Measurements from ENCODE around the gene MRPS15.

The MRPS15 gene

GRCh38 chr1:36450270-36450918 is 13.8 kb downstream of the MRPS15 start, which contains the start of gene OSCP1 (continued):
- TF ChIP-seq SP3 (tag by site-specific recombination; IDR thresholded peaks at IDR 0.05) (peak; percentile 65), ZNF266 (tag by site-specific recombination; IDR thresholded peaks at IDR 0.05; ENCODE audit: low read depth) (no peak), KLF10 (tag by site-specific recombination; IDR thresholded peaks at IDR 0.05) (peak; percentile 91), SP2 (tag by site-specific recombination; IDR thresholded peaks at IDR 0.05) (peak; percentile 93), ZNF600 (tag by site-specific recombination; IDR thresholded peaks at IDR 0.05) (peak; percentile 95), ZNF704 (tag by site-specific recombination; IDR thresholded peaks at IDR 0.05) (no peak; the same call in 1 of the 2 replicates), ZNF747 (tag by site-specific recombination; IDR thresholded peaks at IDR 0.05) (no peak), ZNF585B (tag by site-specific recombination; IDR thresholded peaks at IDR 0.05) (no peak), ZBTB48 (tag by site-specific recombination; IDR thresholded peaks at IDR 0.05) (peak; percentile 56; the same call in 1 of the 2 replicates), ZNF677 (tag by site-specific recombination; IDR thresholded peaks at IDR 0.05) (no peak), ZBTB10 (tag by site-specific recombination; IDR thresholded peaks at IDR 0.05) (no peak), ZNF530 (tag by site-specific recombination; IDR thresholded peaks at IDR 0.05; ENCODE audit: low read depth) (no peak), AEBP2 (tag by site-specific recombination; IDR thresholded peaks at IDR 0.05; ENCODE audit: borderline replicate concordance) (no peak), ZNF777 (tag by site-specific recombination; IDR thresholded peaks at IDR 0.05; ENCODE audit: borderline replicate concordance) (no peak), ZNF664 (tag by site-specific recombination; IDR thresholded peaks at IDR 0.05) (no peak), ZBTB17 (tag by site-specific recombination; IDR thresholded peaks at IDR 0.05) (peak; percentile 68), ZNF133 (tag by site-specific recombination; IDR thresholded peaks at IDR 0.05) (no peak), ZNF449 (tag by site-specific recombination; IDR thresholded peaks at IDR 0.05) (peak; percentile 98), ZNF548 (tag by site-specific recombination; IDR thresholded peaks at IDR 0.05) (no peak)
- TF ChIP-seq, protein P1, sequence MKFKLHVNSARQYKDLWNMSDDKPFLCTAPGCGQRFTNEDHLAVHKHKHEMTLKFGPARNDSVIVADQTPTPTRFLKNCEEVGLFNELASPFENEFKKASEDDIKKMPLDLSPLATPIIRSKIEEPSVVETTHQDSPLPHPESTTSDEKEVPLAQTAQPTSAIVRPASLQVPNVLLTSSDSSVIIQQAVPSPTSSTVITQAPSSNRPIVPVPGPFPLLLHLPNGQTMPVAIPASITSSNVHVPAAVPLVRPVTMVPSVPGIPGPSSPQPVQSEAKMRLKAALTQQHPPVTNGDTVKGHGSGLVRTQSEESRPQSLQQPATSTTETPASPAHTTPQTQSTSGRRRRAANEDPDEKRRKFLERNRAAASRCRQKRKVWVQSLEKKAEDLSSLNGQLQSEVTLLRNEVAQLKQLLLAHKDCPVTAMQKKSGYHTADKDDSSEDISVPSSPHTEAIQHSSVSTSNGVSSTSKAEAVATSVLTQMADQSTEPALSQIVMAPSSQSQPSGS (tag by site-specific recombination; IDR thresholded peaks at IDR 0.05; ENCODE audit: low read depth) = no peak
- TF ChIP-seq, protein P2, sequence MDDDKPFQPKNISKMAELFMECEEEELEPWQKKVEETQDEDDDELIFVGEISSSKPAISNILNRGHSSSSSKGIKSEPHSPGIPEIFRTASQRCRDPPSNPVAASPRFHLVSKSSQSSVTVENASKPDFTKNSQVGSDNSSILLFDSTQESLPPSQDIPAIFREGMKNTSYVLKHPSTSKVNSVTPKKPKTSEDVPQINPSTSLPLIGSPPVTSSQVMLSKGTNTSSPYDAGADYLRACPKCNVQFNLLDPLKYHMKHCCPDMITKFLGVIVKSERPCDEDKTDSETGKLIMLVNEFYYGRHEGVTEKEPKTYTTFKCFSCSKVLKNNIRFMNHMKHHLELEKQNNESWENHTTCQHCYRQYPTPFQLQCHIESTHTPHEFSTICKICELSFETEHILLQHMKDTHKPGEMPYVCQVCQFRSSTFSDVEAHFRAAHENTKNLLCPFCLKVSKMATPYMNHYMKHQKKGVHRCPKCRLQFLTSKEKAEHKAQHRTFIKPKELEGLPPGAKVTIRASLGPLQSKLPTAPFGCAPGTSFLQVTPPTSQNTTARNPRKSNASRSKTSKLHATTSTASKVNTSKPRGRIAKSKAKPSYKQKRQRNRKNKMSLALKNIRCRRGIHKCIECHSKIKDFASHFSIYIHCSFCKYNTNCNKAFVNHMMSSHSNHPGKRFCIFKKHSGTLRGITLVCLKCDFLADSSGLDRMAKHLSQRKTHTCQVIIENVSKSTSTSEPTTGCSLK (tag by site-specific recombination; IDR thresholded peaks at IDR 0.05) = no peak
- TF ChIP-seq, protein P3, sequence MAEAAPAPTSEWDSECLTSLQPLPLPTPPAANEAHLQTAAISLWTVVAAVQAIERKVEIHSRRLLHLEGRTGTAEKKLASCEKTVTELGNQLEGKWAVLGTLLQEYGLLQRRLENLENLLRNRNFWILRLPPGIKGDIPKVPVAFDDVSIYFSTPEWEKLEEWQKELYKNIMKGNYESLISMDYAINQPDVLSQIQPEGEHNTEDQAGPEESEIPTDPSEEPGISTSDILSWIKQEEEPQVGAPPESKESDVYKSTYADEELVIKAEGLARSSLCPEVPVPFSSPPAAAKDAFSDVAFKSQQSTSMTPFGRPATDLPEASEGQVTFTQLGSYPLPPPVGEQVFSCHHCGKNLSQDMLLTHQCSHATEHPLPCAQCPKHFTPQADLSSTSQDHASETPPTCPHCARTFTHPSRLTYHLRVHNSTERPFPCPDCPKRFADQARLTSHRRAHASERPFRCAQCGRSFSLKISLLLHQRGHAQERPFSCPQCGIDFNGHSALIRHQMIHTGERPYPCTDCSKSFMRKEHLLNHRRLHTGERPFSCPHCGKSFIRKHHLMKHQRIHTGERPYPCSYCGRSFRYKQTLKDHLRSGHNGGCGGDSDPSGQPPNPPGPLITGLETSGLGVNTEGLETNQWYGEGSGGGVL (tag by site-specific recombination; IDR thresholded peaks at IDR 0.05) = no peak
- TF ChIP-seq, protein P4, sequence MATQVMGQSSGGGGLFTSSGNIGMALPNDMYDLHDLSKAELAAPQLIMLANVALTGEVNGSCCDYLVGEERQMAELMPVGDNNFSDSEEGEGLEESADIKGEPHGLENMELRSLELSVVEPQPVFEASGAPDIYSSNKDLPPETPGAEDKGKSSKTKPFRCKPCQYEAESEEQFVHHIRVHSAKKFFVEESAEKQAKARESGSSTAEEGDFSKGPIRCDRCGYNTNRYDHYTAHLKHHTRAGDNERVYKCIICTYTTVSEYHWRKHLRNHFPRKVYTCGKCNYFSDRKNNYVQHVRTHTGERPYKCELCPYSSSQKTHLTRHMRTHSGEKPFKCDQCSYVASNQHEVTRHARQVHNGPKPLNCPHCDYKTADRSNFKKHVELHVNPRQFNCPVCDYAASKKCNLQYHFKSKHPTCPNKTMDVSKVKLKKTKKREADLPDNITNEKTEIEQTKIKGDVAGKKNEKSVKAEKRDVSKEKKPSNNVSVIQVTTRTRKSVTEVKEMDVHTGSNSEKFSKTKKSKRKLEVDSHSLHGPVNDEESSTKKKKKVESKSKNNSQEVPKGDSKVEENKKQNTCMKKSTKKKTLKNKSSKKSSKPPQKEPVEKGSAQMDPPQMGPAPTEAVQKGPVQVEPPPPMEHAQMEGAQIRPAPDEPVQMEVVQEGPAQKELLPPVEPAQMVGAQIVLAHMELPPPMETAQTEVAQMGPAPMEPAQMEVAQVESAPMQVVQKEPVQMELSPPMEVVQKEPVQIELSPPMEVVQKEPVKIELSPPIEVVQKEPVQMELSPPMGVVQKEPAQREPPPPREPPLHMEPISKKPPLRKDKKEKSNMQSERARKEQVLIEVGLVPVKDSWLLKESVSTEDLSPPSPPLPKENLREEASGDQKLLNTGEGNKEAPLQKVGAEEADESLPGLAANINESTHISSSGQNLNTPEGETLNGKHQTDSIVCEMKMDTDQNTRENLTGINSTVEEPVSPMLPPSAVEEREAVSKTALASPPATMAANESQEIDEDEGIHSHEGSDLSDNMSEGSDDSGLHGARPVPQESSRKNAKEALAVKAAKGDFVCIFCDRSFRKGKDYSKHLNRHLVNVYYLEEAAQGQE (tag by site-specific recombination; IDR thresholded peaks at IDR 0.05) = no peak
